ENCODE data around the gene FBN1.

- TF ChIP-seq REST (IDR thresholded peaks at IDR 0.05; ENCODE audit: low read depth) (no peak), ZBTB7A (IDR thresholded peaks at IDR 0.05; ENCODE audit: low read depth) (no peak)
Measured at GRCh38 chr15:48601095-48601494, 44.4 kb downstream of the FBN1 start.
